K562 (cell line): ENCODE results near the gene ABCA4. TPM values are rescaled to one million over a fixed set of nuclear protein-coding genes. Genes with fewer than 3 reads are reported as not detected.

ENCODE experiments used
- ATF7 ChIP-seq: fragments of 450-650 bp; IDR thresholded peaks from 2 replicates; pipeline ENCODE4 v1.7.1; 2014; ENCODE audit warnings: mild to moderate bottlenecking, moderate library complexity
- BCL6 ChIP-seq: fragments of 250-450 bp; sonication (Bioruptor Pico); IDR thresholded peaks from 2 replicates; pipeline ENCODE4 v1.4.0; 2020
- CXXC5 ChIP-seq: fragments of 250-450 bp; sonication (Bioruptor Pico); IDR thresholded peaks from 2 replicates; pipeline ENCODE4 v1.8.0; 2022; ENCODE audit warnings: inconsistent platforms, mild to moderate bottlenecking, moderate library complexity
- E2F5 ChIP-seq: sonication (generic); formaldehyde crosslinking; IDR thresholded peaks from 2 replicates; pipeline ENCODE4 v1.8.0; 2022; ENCODE audit warnings: mild to moderate bottlenecking, missing genetic modification reagents
- ETV5 ChIP-seq: sonication (generic); formaldehyde crosslinking; IDR thresholded peaks from 2 replicates; pipeline ENCODE4 v1.4.0; 2020; ENCODE audit warnings: low read depth, mild to moderate bottlenecking, missing genetic modification reagents
- HNRNPUL1 ChIP-seq: fragments of 200-400 bp; formaldehyde crosslinking; IDR thresholded peaks from 2 replicates; pipeline ENCODE4 v1.6.1; 2017; ENCODE audit warnings: low read length
- IRF9 ChIP-seq: fragments of 450-650 bp; IDR thresholded peaks from 2 replicates; pipeline ENCODE4 v1.6.1; 2016; ENCODE audit warnings: missing biosample characterization, missing genetic modification characterization
- KAT2B ChIP-seq: IDR thresholded peaks from one replicate; pipeline ENCODE4 v1.6.1; 2012; ENCODE audit warnings: low read depth, mild to moderate bottlenecking, control low read depth, inconsistent platforms, low read length, moderate library complexity
- L3MBTL2 ChIP-seq: fragments of 450-650 bp; IDR thresholded peaks from 2 replicates; pipeline ENCODE4 v1.6.1; 2016; ENCODE audit warnings: mild to moderate bottlenecking, moderate library complexity
- NCOA6 ChIP-seq: fragments of 450-650 bp; IDR thresholded peaks from 2 replicates; pipeline ENCODE4 v1.6.1; 2017; ENCODE audit warnings: mild to moderate bottlenecking
- NFIC ChIP-seq: fragments of 450-650 bp; IDR thresholded peaks from 2 replicates; pipeline ENCODE4 v1.6.1; 2017; ENCODE audit warnings: mild to moderate bottlenecking, inconsistent platforms
- PML ChIP-seq: IDR thresholded peaks from 2 replicates; pipeline ENCODE4 v1.6.1; 2012; ENCODE audit warnings: low read length, inconsistent platforms
- POLR2B ChIP-seq: fragments of 450-650 bp; IDR thresholded peaks from 2 replicates; pipeline ENCODE4 v1.6.1; 2018; ENCODE audit warnings: low read depth; ENCODE audit not compliant: partially characterized antibody
- RAD21 ChIP-seq, 2 experiments: fragments of 250-450 bp in 1 of 2; fragments of 450-650 bp in 1 of 2; sonication (Bioruptor Pico) in 1 of 2; formaldehyde crosslinking in 1 of 2; IDR thresholded peaks in 1 of 2; conservative IDR thresholded peaks in 1 of 2; 2 replicates each; pipeline versions ENCODE4 v1.4.0 to v1.8.0; 2020 to 2022; ENCODE audit warnings: mild to moderate bottlenecking in 2 of 2, moderate library complexity in 1 of 2
- RFX7 ChIP-seq: fragments of 250-450 bp; sonication (Bioruptor Pico); IDR thresholded peaks from 2 replicates; pipeline ENCODE4 v1.5.1; 2021; ENCODE audit warnings: mild to moderate bottlenecking
- RNF219 ChIP-seq: fragments of 250-450 bp; sonication (Bioruptor Pico); IDR thresholded peaks from 2 replicates; pipeline ENCODE4 v1.5.0; 2022; ENCODE audit warnings: mild to moderate bottlenecking
- TBL1XR1 ChIP-seq, 2 experiments: IDR thresholded peaks; 2 replicates each; pipeline ENCODE4 v1.6.1; 2012; ENCODE audit warnings: improper control_type of control experiment in 2 of 2, low read length in 2 of 2, mild to moderate bottlenecking in 1 of 2
- ZBTB11 ChIP-seq, 3 experiments: fragments of 200-800 bp in 1 of 3; fragments of 250-450 bp in 1 of 3; fragments of 450-650 bp in 1 of 3; sonication (Bioruptor Pico) in 1 of 3; sonication (Bioruptor generic) in 1 of 3; formaldehyde crosslinking in 1 of 3; IDR thresholded peaks; 2 replicates each; pipeline versions ENCODE4 v1.6.1 to v1.8.0; 2016 to 2022; ENCODE audit warnings: mild to moderate bottlenecking in 2 of 3, missing genetic modification characterization in 2 of 3, missing compliant biosample characterization in 1 of 3, moderate library complexity in 1 of 3
- ZNF133 ChIP-seq: fragments of 250-450 bp; sonication (Bioruptor Pico); IDR thresholded peaks from 2 replicates; pipeline ENCODE4 v1.4.0; 2020; ENCODE audit warnings: mild to moderate bottlenecking
- ZSCAN29 ChIP-seq: fragments of 450-650 bp; IDR thresholded peaks from 2 replicates; pipeline ENCODE4 v1.6.1; 2017
- ZZZ3 ChIP-seq: fragments of 450-650 bp; IDR thresholded peaks from 2 replicates; pipeline ENCODE4 v1.6.1; 2016; ENCODE audit warnings: antibody characterized with exemption, mild to moderate bottlenecking, moderate library complexity
- polyA plus RNA-seq, 8 experiments: library from polyadenylated mRNA; depleted of rRNA in 4 of 8; stranded (reverse) in 5 of 8; unstranded in 3 of 8; fragments of >200 nt; fragmentation: Nextera tagmentation in 2 of 8; fragmentation: Illumina TruSeq in 1 of 8; extraction: Ambion mirVana in 2 of 8; extraction: Trizol in 1 of 8; gene quantifications; 2 replicates each; pipeline versions ENCODE4 v1.2.1 to v1.2.3, GENCODE V29; 2011 to 2014; ENCODE audit warnings: inconsistent platforms in 1 of 8, missing spikeins in 1 of 8
- total RNA-seq, 7 experiments: library from RNA; depleted of rRNA in 6 of 7; stranded (reverse); fragments of >200 nt in 6 of 7; fragmentation: Illumina TruSeq in 2 of 7; extraction: Trizol in 2 of 7; gene quantifications; 2 replicates each; pipeline versions ENCODE4 v1.2.1 to v1.2.3, GENCODE V29; 2011 to 2021; ENCODE audit warnings: low replicate concordance in 1 of 7

Gene ABCA4
- total and polyA plus RNA-seq, 9 of the 15 experiments (the other 6 are each of a cell fraction or from before 2014, with no cell fraction given): 0.01 to 0.04 TPM; not detected in 7

- TF ChIP-seq IRF9 (tag) (no peak), ZNF133 (no peak), BCL6 (CRISPR knock-in tag) (no peak), RNF219 (CRISPR knock-in tag) (no peak), KAT2B (no peak), RFX7 (no peak), ZBTB11 (CRISPR knock-in tag; IDR thresholded peaks at IDR 0.05) (no peak), HNRNPUL1 (no peak), ETV5 (no peak), E2F5 (no peak), ZSCAN29 (no peak), POLR2B (no peak), ATF7 (no peak), NFIC (no peak), RAD21 (CRISPR knock-in tag; conservative IDR thresholded peaks at IDR 0.05 in 1 of 2, IDR thresholded peaks at IDR 0.05 in 1 of 2) (no peak), ZZZ3 (no peak), L3MBTL2 (peak; percentile 31; the same call in 1 of the 2 replicates), CXXC5 (CRISPR knock-in tag) (no peak), PML (no peak), TBL1XR1 (IDR thresholded peaks at IDR 0.05; ENCODE audit: low read length in 2 of 2) (no peak), NCOA6 (no peak)
Measured at GRCh38 chr1:94000510-94001282, 120.3 kb downstream of the ABCA4 start (continued).
